K562 (cell line): ENCODE measurements around the gene STRN3. TPM values are rescaled to one million over a fixed set of nuclear protein-coding genes. Genes with fewer than 3 reads are reported as not detected.

Experiments
- ATAC-seq: fragments of 200-7000 bp; cut with Tn5 transposase; 3 replicates; pipeline ENCODE4 v1.9.1; 2020; ENCODE audit warnings: moderate library complexity
- BruUV-seq: library from RNA; stranded (reverse); fragments of 400-500 nt; replicated peaks from 2 replicates; lab custom pipeline; 2021; lab: Mats Ljungman, UMichigan
- CTCF ChIA-PET: fragments of 300-600 bp; formaldehyde crosslinking; extraction: SDS; loops from one replicate; lab custom pipeline; 2021; ENCODE audit warnings: low intra/inter-chr PET ratio; lab: Yijun Ruan, JAX
- POLR2A ChIA-PET: fragments of 300-600, 350-650 bp; sonication (Branson Sonifier 250); formaldehyde crosslinking; extraction: SDS; loops from one replicate; lab custom pipeline; 2021; ENCODE audit warnings: antibody characterized with exemption, inconsistent platforms; lab: Yijun Ruan, JAX
- DNase-seq, 4 experiments: peaks; one replicate each; pipeline versions ENCODE4 v3.0.0 to v3.0.0-alpha.2; 2011 to 2018; ENCODE audit warnings: low spot score in 3 of 4, mixed read lengths in 3 of 4; ENCODE audit errors: extremely low read depth in 1 of 4
- FAIRE-seq: peaks from 2 replicates; lab custom pipeline; 2011; peaks lifted over from hg19 to GRCh38; lab: Jason Lieb, UNC
- H2AFZ ChIP-seq: 2 replicates; pipeline ENCODE4 v1.6.0; 2011; ENCODE audit warnings: low read depth, low read length, control low read depth, inconsistent platforms
- H3K27ac ChIP-seq: fragments of 200-600 bp; 3 replicates; pipeline ENCODE4 v1.8.0; 2011; ENCODE audit warnings: low read depth, mild to moderate bottlenecking, control low read depth, inconsistent platforms, low read length, moderate library complexity, mixed read lengths; ENCODE audit errors: extremely low read depth
- H3K27me3 ChIP-seq, 2 experiments: fragments of 300-600 bp in 1 of 2; 2 replicates in 1 of 2; 3 replicates in 1 of 2; pipeline versions ENCODE4 v1.6.0 to v1.8.0; 2011; ENCODE audit warnings: inconsistent platforms in 2 of 2, low read length in 2 of 2, mild to moderate bottlenecking in 1 of 2, mixed read lengths in 1 of 2, moderate library complexity in 1 of 2; ENCODE audit not compliant: control insufficient read depth in 2 of 2, insufficient read depth in 2 of 2
- H3K36me3 ChIP-seq: fragments of 300-600 bp; 3 replicates; pipeline ENCODE4 v1.8.0; 2011; ENCODE audit warnings: mild to moderate bottlenecking, low read length, inconsistent platforms; ENCODE audit not compliant: control insufficient read depth, insufficient read depth
- H3K4me1 ChIP-seq, 2 experiments: fragments of 200-600 bp in 1 of 2; replicated peaks in 1 of 2; 2 replicates in 1 of 2; 3 replicates in 1 of 2; pipeline versions ENCODE4 v1.5.1 to v1.8.0; 2011; ENCODE audit warnings: inconsistent platforms in 2 of 2, low read length in 2 of 2, mild to moderate bottlenecking in 1 of 2, mixed read lengths in 1 of 2, moderate library complexity in 1 of 2; ENCODE audit not compliant: control insufficient read depth in 2 of 2, insufficient read depth in 2 of 2
- H3K4me2 ChIP-seq: 2 replicates; pipeline ENCODE4 v1.6.1; 2011; ENCODE audit warnings: low read length, control low read depth, inconsistent platforms, mixed read lengths; ENCODE audit not compliant: insufficient read depth
- H3K4me3 ChIP-seq: fragments of 200-600 bp; sonication (generic), shearing (Covaris generic); 2 replicates; pipeline ENCODE4 v1.5.1; 2016; ENCODE audit warnings: control low read depth, inconsistent platforms
- H3K79me2 ChIP-seq: fragments of 200-600 bp; 3 replicates; pipeline ENCODE4 v1.8.0; 2011; ENCODE audit warnings: low read length, inconsistent platforms; ENCODE audit not compliant: control insufficient read depth, insufficient read depth
- H3K9ac ChIP-seq, 2 experiments: 2 replicates each; pipeline versions ENCODE4 v1.6.0 to v1.6.1; 2011; ENCODE audit warnings: low read depth in 2 of 2, low read length in 2 of 2, control low read depth in 1 of 2, inconsistent platforms in 1 of 2, mild to moderate bottlenecking in 1 of 2, mixed read lengths in 1 of 2; ENCODE audit not compliant: insufficient read depth in 1 of 2
- H3K9me1 ChIP-seq: one replicate; pipeline ENCODE4 v1.6.0; 2011; ENCODE audit warnings: inconsistent platforms, mild to moderate bottlenecking, low read length, moderate library complexity; ENCODE audit not compliant: control insufficient read depth, insufficient read depth
- H3K9me3 ChIP-seq: replicated peaks from 2 replicates; pipeline ENCODE4 v1.5.1; 2011; ENCODE audit warnings: low read depth, low read length, inconsistent platforms; ENCODE audit not compliant: control insufficient read depth, insufficient read depth
- H4K20me1 ChIP-seq: replicated peaks from 2 replicates; pipeline ENCODE4 v1.6.1; 2011; ENCODE audit warnings: low read length, inconsistent platforms, mixed read lengths; ENCODE audit not compliant: control insufficient read depth, insufficient read depth
- BCOR ChIP-seq: fragments of 450-650 bp; IDR thresholded peaks from 2 replicates; pipeline ENCODE4 v1.6.1; 2016
- DPF2 ChIP-seq: fragments of 450-650 bp; IDR thresholded peaks from 2 replicates; pipeline ENCODE4 v1.6.1; 2016
- FOSL1 ChIP-seq: fragments of 200-800 bp; sonication (Bioruptor generic); conservative IDR thresholded peaks from 2 replicates; pipeline ENCODE4 v1.6.1; 2016; ENCODE audit warnings: missing genetic modification characterization, missing compliant biosample characterization
- LCOR ChIP-seq: sonication (generic); formaldehyde crosslinking; IDR thresholded peaks from 2 replicates; pipeline ENCODE4 v1.8.0; 2022; ENCODE audit warnings: mild to moderate bottlenecking, missing genetic modification reagents
- MCM3 ChIP-seq: fragments of 450-650 bp; IDR thresholded peaks from 2 replicates; pipeline ENCODE4 v1.6.1; 2016
- MEF2A ChIP-seq: IDR thresholded peaks from 2 replicates; pipeline ENCODE4 v1.6.1; 2011; ENCODE audit warnings: low read depth, mild to moderate bottlenecking, low read length, moderate library complexity; ENCODE audit not compliant: control insufficient read depth
- NR2C2 ChIP-seq, 2 experiments: fragments of 200-800 bp in 1 of 2; sonication (Bioruptor generic) in 1 of 2; sonication (generic) in 1 of 2; formaldehyde crosslinking in 1 of 2; IDR thresholded peaks; 2 replicates each; pipeline versions ENCODE4 v1.6.1 to v1.8.0; 2016 to 2022; ENCODE audit warnings: mild to moderate bottlenecking in 1 of 2, missing compliant biosample characterization in 1 of 2, missing genetic modification characterization in 1 of 2, missing genetic modification reagents in 1 of 2
- PHF8 ChIP-seq: fragments of 200-600 bp; sonication (generic); IDR thresholded peaks from 2 replicates; pipeline ENCODE4 v1.6.1; 2012; ENCODE audit warnings: mixed run types, mild to moderate bottlenecking, inconsistent platforms, low read length, moderate library complexity, borderline replicate concordance
- WGBS: fragments of 100-300 bp; shearing (Covaris generic); methylation state at CpG from one replicate; pipeline ENCODE4 v1.1.6; 2016; ENCODE audit warnings: low coverage, mixed read lengths; ENCODE audit not compliant: insufficient coverage; ENCODE audit errors: missing lambda C conversion rate; 5-methylcytosine and 5-hydroxymethylcytosine counted together
- in situ Hi-C: fragments of 300-500 bp; cut with MboI; formaldehyde crosslinking; loops from 4 replicates; pipeline ENCODE4 v1.15.0; 2018; ENCODE audit warnings: inconsistent platforms, mixed read lengths
- intact Hi-C: fragments of 100-400 bp; cut with micrococcal nuclease; formaldehyde crosslinking; loops from 2 replicates; pipeline ENCODE4 v1.14.2; 2022
- polyA plus RNA-seq, 8 experiments: library from polyadenylated mRNA; depleted of rRNA in 4 of 8; stranded (reverse) in 5 of 8; unstranded in 3 of 8; fragments of >200 nt; fragmentation: Nextera tagmentation in 2 of 8; fragmentation: Illumina TruSeq in 1 of 8; extraction: Ambion mirVana in 2 of 8; extraction: Trizol in 1 of 8; gene quantifications; 2 replicates each; pipeline versions ENCODE4 v1.2.1 to v1.2.3, GENCODE V29; 2011 to 2014; ENCODE audit warnings: inconsistent platforms in 1 of 8, missing spikeins in 1 of 8
- total RNA-seq, 7 experiments: library from RNA; depleted of rRNA in 6 of 7; stranded (reverse); fragments of >200 nt in 6 of 7; fragmentation: Illumina TruSeq in 2 of 7; extraction: Trizol in 2 of 7; gene quantifications; 2 replicates each; pipeline versions ENCODE4 v1.2.1 to v1.2.3, GENCODE V29; 2011 to 2021; ENCODE audit warnings: low replicate concordance in 1 of 7
- TF ChIP-seq, protein P1 (sequence below): sonication (generic); formaldehyde crosslinking; IDR thresholded peaks from 2 replicates; pipeline ENCODE4 v1.8.1; 2023; ENCODE audit warnings: mild to moderate bottlenecking, missing genetic modification reagents
- TF ChIP-seq, protein P2 (sequence below): sonication (generic); formaldehyde crosslinking; IDR thresholded peaks from 2 replicates; pipeline ENCODE4 v1.8.0; 2022; ENCODE audit warnings: missing genetic modification reagents, mild to moderate bottlenecking, borderline replicate concordance
- TF ChIP-seq, protein P3 (sequence below): fragments of 450-650 bp; formaldehyde crosslinking; IDR thresholded peaks from 2 replicates; pipeline ENCODE4 v1.4.0; 2022; ENCODE audit warnings: missing genetic modification characterization
- TF ChIP-seq, protein P4 (sequence below): fragments of 450-650 bp; IDR thresholded peaks from 2 replicates; pipeline ENCODE4 v1.7.0; 2016; ENCODE audit warnings: borderline replicate concordance

Gene STRN3
- total and polyA plus RNA-seq, 9 of the 15 experiments (the other 6 are each of a cell fraction or from before 2014, with no cell fraction given), result 5.9 to 29.1 (median 16.0) TPM

DNA sequence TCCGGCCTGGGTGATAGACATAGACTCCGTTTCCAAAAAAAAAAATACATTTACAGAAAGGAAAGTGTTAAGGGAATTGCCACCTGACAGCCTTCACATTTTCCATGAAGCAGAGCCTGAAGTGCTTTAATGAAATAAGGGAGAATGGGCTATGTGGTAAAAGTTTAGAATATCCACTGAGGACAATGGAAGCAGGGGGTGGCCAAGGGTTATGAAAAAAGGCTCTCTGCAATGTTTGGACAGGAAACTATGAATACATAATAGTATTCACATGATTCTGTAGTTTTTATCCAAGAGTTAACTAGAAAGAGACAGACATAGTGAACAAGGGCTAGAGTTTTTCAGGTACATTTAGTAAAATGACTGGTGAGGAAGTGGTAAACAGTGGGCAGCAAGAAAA is 76.5 kb downstream of the STRN3 start:
- ChIA-PET POLR2A (no interaction called here), CTCF (no interaction called here)
- intact Hi-C loops (no loop called here), in situ Hi-C loops (no loop called here)
- no peak overlapping the region for H3K4me2 ChIP-seq
- no peak overlapping the region for H3K4me3 ChIP-seq
- no peaks in the 10 kb centered on the region for H3K9me3 ChIP-seq
- BruUV-seq, result no TSS peak
- H3K27ac ChIP-seq, result no peak overlapping the region
- no peak overlapping the region for H3K9ac ChIP-seq
- no peaks in the 10 kb centered on the region for H3K27me3 ChIP-seq
- no peaks in the 10 kb centered on the region for H4K20me1 ChIP-seq
- FAIRE-seq (no peak), DNase-seq (no peak), ATAC-seq (no peak)
- no peaks in the 10 kb centered on the region for H3K4me1 ChIP-seq
- peaks cover 3% of the 10 kb centered on the region; the same call in 1 of the 3 replicates for H3K79me2 ChIP-seq
- peaks cover 80% of the 10 kb centered on the region for H3K36me3 ChIP-seq
- no peak overlapping the region for H2AFZ ChIP-seq
- 94% methylated on average over 2 of the region's 2 CpGs for WGBS
- H3K9me1 ChIP-seq, result no peaks in the 10 kb centered on the region
- no peak for TF ChIP-seq DPF2
- TF ChIP-seq, protein P1, sequence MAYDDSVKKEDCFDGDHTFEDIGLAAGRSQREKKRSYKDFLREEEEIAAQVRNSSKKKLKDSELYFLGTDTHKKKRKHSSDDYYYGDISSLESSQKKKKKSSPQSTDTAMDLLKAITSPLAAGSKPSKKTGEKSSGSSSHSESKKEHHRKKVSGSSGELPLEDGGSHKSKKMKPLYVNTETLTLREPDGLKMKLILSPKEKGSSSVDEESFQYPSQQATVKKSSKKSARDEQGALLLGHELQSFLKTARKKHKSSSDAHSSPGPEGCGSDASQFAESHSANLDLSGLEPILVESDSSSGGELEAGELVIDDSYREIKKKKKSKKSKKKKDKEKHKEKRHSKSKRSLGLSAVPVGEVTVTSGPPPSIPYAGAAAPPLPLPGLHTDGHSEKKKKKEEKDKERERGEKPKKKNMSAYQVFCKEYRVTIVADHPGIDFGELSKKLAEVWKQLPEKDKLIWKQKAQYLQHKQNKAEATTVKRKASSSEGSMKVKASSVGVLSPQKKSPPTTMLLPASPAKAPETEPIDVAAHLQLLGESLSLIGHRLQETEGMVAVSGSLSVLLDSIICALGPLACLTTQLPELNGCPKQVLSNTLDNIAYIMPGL (CRISPR knock-in tag), result no peak
- TF ChIP-seq NR2C2 (CRISPR knock-in tag; IDR thresholded peaks at IDR 0.05), result no peak
- TF ChIP-seq NR2C2 (tag; IDR thresholded peaks at IDR 0.05), result no peak
- TF ChIP-seq MEF2A, result no peak
- no peak for TF ChIP-seq LCOR
- TF ChIP-seq, protein P2, sequence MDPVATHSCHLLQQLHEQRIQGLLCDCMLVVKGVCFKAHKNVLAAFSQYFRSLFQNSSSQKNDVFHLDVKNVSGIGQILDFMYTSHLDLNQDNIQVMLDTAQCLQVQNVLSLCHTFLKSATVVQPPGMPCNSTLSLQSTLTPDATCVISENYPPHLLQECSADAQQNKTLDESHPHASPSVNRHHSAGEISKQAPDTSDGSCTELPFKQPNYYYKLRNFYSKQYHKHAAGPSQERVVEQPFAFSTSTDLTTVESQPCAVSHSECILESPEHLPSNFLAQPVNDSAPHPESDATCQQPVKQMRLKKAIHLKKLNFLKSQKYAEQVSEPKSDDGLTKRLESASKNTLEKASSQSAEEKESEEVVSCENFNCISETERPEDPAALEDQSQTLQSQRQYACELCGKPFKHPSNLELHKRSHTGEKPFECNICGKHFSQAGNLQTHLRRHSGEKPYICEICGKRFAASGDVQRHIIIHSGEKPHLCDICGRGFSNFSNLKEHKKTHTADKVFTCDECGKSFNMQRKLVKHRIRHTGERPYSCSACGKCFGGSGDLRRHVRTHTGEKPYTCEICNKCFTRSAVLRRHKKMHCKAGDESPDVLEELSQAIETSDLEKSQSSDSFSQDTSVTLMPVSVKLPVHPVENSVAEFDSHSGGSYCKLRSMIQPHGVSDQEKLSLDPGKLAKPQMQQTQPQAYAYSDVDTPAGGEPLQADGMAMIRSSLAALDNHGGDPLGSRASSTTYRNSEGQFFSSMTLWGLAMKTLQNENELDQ, result no peak
- no peak for TF ChIP-seq BCOR
- TF ChIP-seq FOSL1 (tag), result no peak
- TF ChIP-seq, protein P3, sequence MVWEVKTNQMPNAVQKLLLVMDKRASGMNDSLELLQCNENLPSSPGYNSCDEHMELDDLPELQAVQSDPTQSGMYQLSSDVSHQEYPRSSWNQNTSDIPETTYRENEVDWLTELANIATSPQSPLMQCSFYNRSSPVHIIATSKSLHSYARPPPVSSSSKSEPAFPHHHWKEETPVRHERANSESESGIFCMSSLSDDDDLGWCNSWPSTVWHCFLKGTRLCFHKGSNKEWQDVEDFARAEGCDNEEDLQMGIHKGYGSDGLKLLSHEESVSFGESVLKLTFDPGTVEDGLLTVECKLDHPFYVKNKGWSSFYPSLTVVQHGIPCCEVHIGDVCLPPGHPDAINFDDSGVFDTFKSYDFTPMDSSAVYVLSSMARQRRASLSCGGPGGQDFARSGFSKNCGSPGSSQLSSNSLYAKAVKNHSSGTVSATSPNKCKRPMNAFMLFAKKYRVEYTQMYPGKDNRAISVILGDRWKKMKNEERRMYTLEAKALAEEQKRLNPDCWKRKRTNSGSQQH, result no peak
- TF ChIP-seq, protein P4, sequence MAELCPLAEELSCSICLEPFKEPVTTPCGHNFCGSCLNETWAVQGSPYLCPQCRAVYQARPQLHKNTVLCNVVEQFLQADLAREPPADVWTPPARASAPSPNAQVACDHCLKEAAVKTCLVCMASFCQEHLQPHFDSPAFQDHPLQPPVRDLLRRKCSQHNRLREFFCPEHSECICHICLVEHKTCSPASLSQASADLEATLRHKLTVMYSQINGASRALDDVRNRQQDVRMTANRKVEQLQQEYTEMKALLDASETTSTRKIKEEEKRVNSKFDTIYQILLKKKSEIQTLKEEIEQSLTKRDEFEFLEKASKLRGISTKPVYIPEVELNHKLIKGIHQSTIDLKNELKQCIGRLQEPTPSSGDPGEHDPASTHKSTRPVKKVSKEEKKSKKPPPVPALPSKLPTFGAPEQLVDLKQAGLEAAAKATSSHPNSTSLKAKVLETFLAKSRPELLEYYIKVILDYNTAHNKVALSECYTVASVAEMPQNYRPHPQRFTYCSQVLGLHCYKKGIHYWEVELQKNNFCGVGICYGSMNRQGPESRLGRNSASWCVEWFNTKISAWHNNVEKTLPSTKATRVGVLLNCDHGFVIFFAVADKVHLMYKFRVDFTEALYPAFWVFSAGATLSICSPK, result no peak
- TF ChIP-seq MCM3, result no peak
- no peak for TF ChIP-seq PHF8
